PFSK-1 (cell line): ENCODE data around the gene ASIC2.

Experiments used
- FOXP2 ChIP-seq: optimal IDR thresholded peaks from 2 replicates; pipeline ENCODE3; 2011; ENCODE audit warnings: borderline replicate concordance, control low read depth, inconsistent platforms; ENCODE audit not compliant: insufficient read depth; ENCODE audit errors: extremely low read length, extremely low read depth
- POLR2AphosphoS5 ChIP-seq: IDR thresholded peaks from 2 replicates; pipeline ENCODE4 v1.6.1; 2012; ENCODE audit warnings: low read depth, mild to moderate bottlenecking, control low read depth, low read length, moderate library complexity
- SIN3A ChIP-seq: IDR thresholded peaks from 2 replicates; pipeline ENCODE4 v1.6.1; 2012; ENCODE audit warnings: mild to moderate bottlenecking, low read length, moderate library complexity, borderline replicate concordance; ENCODE audit not compliant: insufficient read depth
- TF ChIP-seq, protein P1 (sequence below), 2 experiments: IDR thresholded peaks; 2 replicates each; pipeline versions ENCODE4 v1.6.1 to v1.8.0; 2011 to 2012; ENCODE audit warnings: low read depth in 2 of 2, low read length in 2 of 2, control low read depth in 1 of 2, inconsistent platforms in 1 of 2, mild to moderate bottlenecking in 1 of 2, moderate library complexity in 1 of 2; ENCODE audit not compliant: insufficient read depth in 1 of 2

DNA sequence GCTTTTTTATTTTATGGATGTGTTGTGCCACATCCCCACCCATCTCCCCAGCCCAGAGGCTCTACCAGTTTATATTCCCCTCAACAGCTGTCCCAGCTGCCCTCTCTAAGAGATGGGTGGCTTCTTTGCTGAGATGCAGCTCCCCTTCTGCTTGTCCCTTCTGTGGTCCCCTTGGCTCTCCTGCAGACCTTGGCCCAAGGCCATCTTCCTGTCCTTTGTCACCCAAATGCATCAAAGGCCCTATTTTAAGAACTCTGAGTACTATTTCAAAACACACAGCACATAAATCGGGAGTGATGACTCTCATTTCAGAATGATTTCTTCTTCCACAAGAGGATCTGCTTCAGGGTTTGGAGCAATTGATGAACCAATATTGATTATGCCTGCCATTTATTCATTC, 216.1 kb downstream of the ASIC2 start:
- TF ChIP-seq, protein P1, sequence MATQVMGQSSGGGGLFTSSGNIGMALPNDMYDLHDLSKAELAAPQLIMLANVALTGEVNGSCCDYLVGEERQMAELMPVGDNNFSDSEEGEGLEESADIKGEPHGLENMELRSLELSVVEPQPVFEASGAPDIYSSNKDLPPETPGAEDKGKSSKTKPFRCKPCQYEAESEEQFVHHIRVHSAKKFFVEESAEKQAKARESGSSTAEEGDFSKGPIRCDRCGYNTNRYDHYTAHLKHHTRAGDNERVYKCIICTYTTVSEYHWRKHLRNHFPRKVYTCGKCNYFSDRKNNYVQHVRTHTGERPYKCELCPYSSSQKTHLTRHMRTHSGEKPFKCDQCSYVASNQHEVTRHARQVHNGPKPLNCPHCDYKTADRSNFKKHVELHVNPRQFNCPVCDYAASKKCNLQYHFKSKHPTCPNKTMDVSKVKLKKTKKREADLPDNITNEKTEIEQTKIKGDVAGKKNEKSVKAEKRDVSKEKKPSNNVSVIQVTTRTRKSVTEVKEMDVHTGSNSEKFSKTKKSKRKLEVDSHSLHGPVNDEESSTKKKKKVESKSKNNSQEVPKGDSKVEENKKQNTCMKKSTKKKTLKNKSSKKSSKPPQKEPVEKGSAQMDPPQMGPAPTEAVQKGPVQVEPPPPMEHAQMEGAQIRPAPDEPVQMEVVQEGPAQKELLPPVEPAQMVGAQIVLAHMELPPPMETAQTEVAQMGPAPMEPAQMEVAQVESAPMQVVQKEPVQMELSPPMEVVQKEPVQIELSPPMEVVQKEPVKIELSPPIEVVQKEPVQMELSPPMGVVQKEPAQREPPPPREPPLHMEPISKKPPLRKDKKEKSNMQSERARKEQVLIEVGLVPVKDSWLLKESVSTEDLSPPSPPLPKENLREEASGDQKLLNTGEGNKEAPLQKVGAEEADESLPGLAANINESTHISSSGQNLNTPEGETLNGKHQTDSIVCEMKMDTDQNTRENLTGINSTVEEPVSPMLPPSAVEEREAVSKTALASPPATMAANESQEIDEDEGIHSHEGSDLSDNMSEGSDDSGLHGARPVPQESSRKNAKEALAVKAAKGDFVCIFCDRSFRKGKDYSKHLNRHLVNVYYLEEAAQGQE (IDR thresholded peaks at IDR 0.05; ENCODE audit: insufficient read depth in 1 of 2, low read depth in 2 of 2, low read length in 2 of 2) = no peak
- no peak for TF ChIP-seq POLR2AphosphoS5
- TF ChIP-seq SIN3A = no peak
- TF ChIP-seq FOXP2 = no peak
